HepG2 (cell line): Measurements from ENCODE around the gene GZF1. TPM values are rescaled to one million over a fixed set of nuclear protein-coding genes. Genes with fewer than 3 reads are reported as not detected.
A peak's percentile ranks its signal among the peaks of the same experiment; 100 is the strongest.

ENCODE experiments used
- CREM ChIP-seq, 2 experiments: sonication (generic) in 1 of 2; formaldehyde crosslinking in 1 of 2; IDR thresholded peaks; 2 replicates each; pipeline versions ENCODE4 v1.4.0 to v1.6.1; 2016 to 2020; ENCODE audit warnings: antibody characterized with exemption in 1 of 2, mild to moderate bottlenecking in 1 of 2, missing genetic modification reagents in 1 of 2
- E2F5 ChIP-seq: sonication (generic); formaldehyde crosslinking; conservative IDR thresholded peaks from 2 replicates; pipeline ENCODE4 v1.4.0; 2020; ENCODE audit warnings: missing genetic modification reagents
- ELF4 ChIP-seq: sonication (generic); formaldehyde crosslinking; IDR thresholded peaks from 2 replicates; pipeline ENCODE4 v1.5.0; 2020; ENCODE audit warnings: missing genetic modification reagents, mild to moderate bottlenecking, moderate library complexity, borderline replicate concordance
- FIP1L1 ChIP-seq: fragments of 200-400 bp; formaldehyde crosslinking; IDR thresholded peaks from 2 replicates; pipeline ENCODE4 v1.6.1; 2018; ENCODE audit warnings: low read depth, mild to moderate bottlenecking, low read length, moderate library complexity, borderline replicate concordance; ENCODE audit not compliant: insufficient read depth
- GMEB2 ChIP-seq: IDR thresholded peaks from 2 replicates; pipeline ENCODE4 v1.6.1; 2016; ENCODE audit warnings: missing biosample characterization, missing genetic modification reagents, low read depth
- IKZF4 ChIP-seq: sonication (generic); formaldehyde crosslinking; IDR thresholded peaks from 2 replicates; pipeline ENCODE4 v1.5.1; 2020; ENCODE audit warnings: borderline replicate concordance, mild to moderate bottlenecking, low read depth, missing genetic modification reagents; ENCODE audit errors: not compliant biosample characterization
- ISL2 ChIP-seq: sonication (generic); formaldehyde crosslinking; IDR thresholded peaks from 2 replicates; pipeline ENCODE4 v1.5.0; 2020; ENCODE audit warnings: missing genetic modification reagents
- KLF6 ChIP-seq: IDR thresholded peaks from 2 replicates; pipeline ENCODE4 v1.8.0; 2016; ENCODE audit warnings: missing biosample characterization, missing genetic modification reagents
- NCOA1 ChIP-seq: sonication (generic); formaldehyde crosslinking; IDR thresholded peaks from 2 replicates; pipeline ENCODE4 v1.9.0; 2021; ENCODE audit warnings: missing genetic modification reagents
- NFRKB ChIP-seq: fragments of 450-650 bp; IDR thresholded peaks from 2 replicates; pipeline ENCODE4 v1.6.1; 2017
- NFYB ChIP-seq: sonication (generic); formaldehyde crosslinking; IDR thresholded peaks from 2 replicates; pipeline ENCODE4 v1.4.0; 2020; ENCODE audit warnings: missing genetic modification reagents
- PLSCR1 ChIP-seq: sonication (generic); formaldehyde crosslinking; IDR thresholded peaks from 2 replicates; pipeline ENCODE4 v1.5.0; 2020; ENCODE audit warnings: missing genetic modification reagents, mild to moderate bottlenecking, borderline replicate concordance
- POLR2A ChIP-seq, 2 experiments: IDR thresholded peaks; 2 replicates each; pipeline ENCODE4 v1.6.1; 2011; ENCODE audit warnings: low read depth in 2 of 2, low read length in 2 of 2, mild to moderate bottlenecking in 1 of 2, moderate library complexity in 1 of 2; ENCODE audit not compliant: insufficient read depth in 1 of 2
- RFXANK ChIP-seq: IDR thresholded peaks from 2 replicates; pipeline ENCODE4 v1.6.1; 2016
- SP4 ChIP-seq: sonication (generic); formaldehyde crosslinking; IDR thresholded peaks from 2 replicates; pipeline ENCODE4 v1.8.1; 2023; ENCODE audit warnings: mild to moderate bottlenecking, missing genetic modification reagents
- SRSF9 ChIP-seq: fragments of 200-400 bp; formaldehyde crosslinking; IDR thresholded peaks from 2 replicates; pipeline ENCODE4 v1.6.1; 2018; ENCODE audit warnings: borderline replicate concordance, mild to moderate bottlenecking, low read depth, low read length; ENCODE audit not compliant: insufficient read depth, poor library complexity, severe bottlenecking
- ZBTB25 ChIP-seq: IDR thresholded peaks from 2 replicates; pipeline ENCODE4 v1.6.1; 2018; ENCODE audit warnings: missing genetic modification reagents
- ZKSCAN5 ChIP-seq: sonication (generic); formaldehyde crosslinking; IDR thresholded peaks from 2 replicates; pipeline ENCODE4 v1.5.1; 2020; ENCODE audit warnings: mild to moderate bottlenecking, missing genetic modification reagents
- ZNF280B ChIP-seq: sonication (generic); formaldehyde crosslinking; IDR thresholded peaks from 2 replicates; pipeline ENCODE4 v1.5.0; 2020; ENCODE audit warnings: missing genetic modification reagents, mild to moderate bottlenecking, borderline replicate concordance
- ZNF326 ChIP-seq: sonication (generic); formaldehyde crosslinking; IDR thresholded peaks from 2 replicates; pipeline ENCODE4 v1.4.0; 2020; ENCODE audit warnings: missing genetic modification reagents, borderline replicate concordance
- ZNF331 ChIP-seq: sonication (generic); formaldehyde crosslinking; IDR thresholded peaks from 2 replicates; pipeline ENCODE4 v1.4.0; 2020; ENCODE audit warnings: missing genetic modification reagents
- ZNF569 ChIP-seq: sonication (generic); formaldehyde crosslinking; IDR thresholded peaks from 2 replicates; pipeline ENCODE4 v1.5.0; 2020; ENCODE audit warnings: mild to moderate bottlenecking, missing genetic modification reagents, moderate library complexity, borderline replicate concordance
- ZNF83 ChIP-seq: sonication (generic); formaldehyde crosslinking; IDR thresholded peaks from 2 replicates; pipeline ENCODE4 v1.4.0; 2020; ENCODE audit warnings: missing genetic modification reagents, mild to moderate bottlenecking, borderline replicate concordance
- ZSCAN31 ChIP-seq: sonication (generic); formaldehyde crosslinking; IDR thresholded peaks from 2 replicates; pipeline ENCODE4 v1.5.0; 2020; ENCODE audit warnings: low read depth, mild to moderate bottlenecking, missing genetic modification reagents
- polyA plus RNA-seq, 8 experiments: library from polyadenylated mRNA; depleted of rRNA in 3 of 8; stranded (reverse) in 7 of 8; unstranded in 1 of 8; fragments of >200 nt; fragmentation: Illumina TruSeq in 4 of 8; extraction: Trizol in 4 of 8; gene quantifications; 2 replicates each; pipeline versions ENCODE4 v1.2.1 to v1.2.3, GENCODE V29; 2011 to 2016; ENCODE audit warnings: low read depth in 4 of 8, missing spikeins in 1 of 8, mixed read lengths in 1 of 8; ENCODE audit not compliant: insufficient read depth in 1 of 8
- total RNA-seq, 5 experiments: library from RNA; depleted of rRNA; stranded (reverse); fragments of >200 nt; fragmentation: Illumina TruSeq; extraction: Trizol; gene quantifications; 2 replicates each; pipeline ENCODE4 v1.2.3, GENCODE V29; 2016; ENCODE audit warnings: low read depth in 1 of 5

The GZF1 gene
- total and polyA plus RNA-seq, 2 of the 13 experiments (the other 11 are each of a cell fraction or from before 2014, with no cell fraction given): 16.9 to 26.0 TPM

GRCh38 chr20:23349338-23350195, 12.4 kb upstream of the GZF1 start (continued):
- TF ChIP-seq ZNF280B (CRISPR knock-in tag): no peak
- TF ChIP-seq ELF4 (CRISPR knock-in tag): no peak
- TF ChIP-seq NFRKB: no peak
- no peak for TF ChIP-seq CREM (IDR thresholded peaks at IDR 0.05)
- no peak for TF ChIP-seq CREM (CRISPR knock-in tag; IDR thresholded peaks at IDR 0.05)
- TF ChIP-seq POLR2A (IDR thresholded peaks at IDR 0.05; ENCODE audit: insufficient read depth in 1 of 2, low read depth in 2 of 2, low read length in 2 of 2): no peak
- no peak for TF ChIP-seq ZKSCAN5
- no peak for TF ChIP-seq FIP1L1
- TF ChIP-seq ZNF326 (CRISPR knock-in tag): no peak
- TF ChIP-seq ZNF331: no peak; the same call in 1 of the 2 replicates
- no peak; the same call in 1 of the 2 replicates for TF ChIP-seq E2F5
- TF ChIP-seq SRSF9: no peak
- TF ChIP-seq GMEB2: no peak
- no peak for TF ChIP-seq SP4 (CRISPR knock-in tag)
- no peak for TF ChIP-seq IKZF4 (CRISPR knock-in tag)
- TF ChIP-seq ZBTB25 (CRISPR knock-in tag): no peak
- TF ChIP-seq RFXANK (CRISPR knock-in tag): no peak
- TF ChIP-seq ISL2 (CRISPR knock-in tag): no peak
- 0 out of 2 replicates have a peak, but pooled peaks have one; percentile 12 for TF ChIP-seq ZSCAN31 (CRISPR knock-in tag)
- TF ChIP-seq ZNF569: 0 out of 2 replicates have a peak, but pooled peaks have one; percentile 13
- TF ChIP-seq NFYB (CRISPR knock-in tag): no peak
- TF ChIP-seq ZNF83 (CRISPR knock-in tag): no peak
- peak; percentile 66; the same call in 1 of the 2 replicates for TF ChIP-seq NCOA1
- TF ChIP-seq KLF6 (CRISPR knock-in tag): no peak
- TF ChIP-seq PLSCR1: 0 out of 2 replicates have a peak, but pooled peaks have one; percentile 24
